Fibroblast of skin of left quadriceps (primary cell): Measurements from ENCODE around the gene LRRC32.

ENCODE experiments used
- DNase-seq, 2 experiments: peaks; one replicate each; pipeline ENCODE4 v3.0.0-alpha.2; 2013; ENCODE audit warnings: low read depth in 2 of 2

LRRC32 gene

GRCh38 chr11:76670485-76671236, at the start of gene LRRC32:
Gene LRRC32 (minus strand): TSS chr11:76670747. CDS start chr11:76665954, 4,793 bp downstream.
- DNase-seq: no peak

GRCh38 chr11:76719686-76720085, 49.1 kb upstream of the LRRC32 start:
- no peak for DNase-seq

GRCh38 chr11:76719281-76719680, 48.7 kb upstream of the LRRC32 start:
- no peak for DNase-seq

GRCh38 chr11:76717816-76718215, 47.3 kb upstream of the LRRC32 start:
- DNase-seq: no peak

GRCh38 chr11:76717369-76717768, 46.8 kb upstream of the LRRC32 start:
- DNase-seq: no peak

GRCh38 chr11:76716268-76716667, 45.7 kb upstream of the LRRC32 start:
- no peak for DNase-seq

GRCh38 chr11:76714493-76714892, 43.9 kb upstream of the LRRC32 start:
- DNase-seq: no peak

GRCh38 chr11:76713499-76713898, 43.0 kb upstream of the LRRC32 start:
- no peak for DNase-seq

GRCh38 chr11:76712125-76712524, 41.6 kb upstream of the LRRC32 start:
- no peak for DNase-seq

- no peak for DNase-seq
Observed at GRCh38 chr11:76709756-76710155, 39.2 kb upstream of the LRRC32 start.

GRCh38 chr11:76708972-76709660, 38.6 kb upstream of the LRRC32 start:
- no peak for DNase-seq

- DNase-seq: no peak
Observed at GRCh38 chr11:76707293-76707825, 36.8 kb upstream of the LRRC32 start.

- DNase-seq: no peak
Observed at GRCh38 chr11:76706667-76707066, 36.1 kb upstream of the LRRC32 start.

GRCh38 chr11:76705826-76706225, 35.3 kb upstream of the LRRC32 start:
- no peak for DNase-seq

- no peak for DNase-seq
Observed at GRCh38 chr11:76704171-76704948, 33.8 kb upstream of the LRRC32 start.

- no peak for DNase-seq
Observed at GRCh38 chr11:76703707-76704106, 33.2 kb upstream of the LRRC32 start.

- no peak for DNase-seq
Observed at GRCh38 chr11:76702336-76703128, 32.0 kb upstream of the LRRC32 start.

GRCh38 chr11:76701294-76702040, 30.9 kb upstream of the LRRC32 start:
- no peak for DNase-seq

GRCh38 chr11:76700177-76701100, 29.9 kb upstream of the LRRC32 start:
- peak; percentile 93 for DNase-seq
